Body of pancreas (tissue), 4 donors: ENCODE measurements around the gene LIN7C.

Experiments used
- CTCF ChIP-seq, 7 experiments: fragments of 450-650 bp in 4 of 7; fragments of 200-600 bp in 3 of 7; sonication (generic) in 3 of 7; IDR thresholded peaks; one replicate each; pipeline ENCODE4 v1.5.1; 2016 to 2019; ENCODE audit warnings: antibody characterized with exemption in 7 of 7
- POLR2A ChIP-seq, 3 donors: fragments of 450-650 bp; IDR thresholded peaks; one replicate each; pipeline ENCODE4 v1.6.1; 2016; ENCODE audit warnings: antibody characterized with exemption in 3 of 3, mild to moderate bottlenecking in 2 of 3

DNA sequence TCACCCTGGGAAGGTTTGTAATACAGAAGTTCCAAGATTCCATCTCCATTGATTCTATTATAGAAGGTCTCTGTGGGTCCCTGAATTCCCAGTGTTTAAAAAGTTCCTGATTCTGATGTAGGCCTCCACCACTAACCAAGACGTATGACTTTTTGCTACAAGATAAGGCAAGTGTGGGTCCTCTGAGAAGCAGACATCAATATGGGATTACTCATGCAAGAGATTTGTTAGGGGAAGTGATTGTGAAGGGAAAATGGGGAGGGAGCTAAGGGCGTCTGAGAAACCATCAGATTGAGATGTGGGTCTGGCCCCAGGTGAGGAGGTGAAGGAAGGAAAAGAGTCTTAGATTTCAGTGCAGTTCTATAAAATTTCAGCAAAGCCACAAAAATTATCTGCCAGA, 23.8 kb downstream of the LIN7C start:
- no peak for TF ChIP-seq CTCF (IDR thresholded peaks at IDR 0.05)
- TF ChIP-seq POLR2A (IDR thresholded peaks at IDR 0.05), result no peak
